AG04450 (cell line): Measurements from ENCODE around the gene ZDHHC11B. TPM values are rescaled to one million over a fixed set of nuclear protein-coding genes. Genes with fewer than 3 reads are reported as not detected.
"Not testable (repeated sequence)": the region's sequence is repeated elsewhere in the genome, so short reads cannot be mapped to it uniquely, and the experiment has no call there.

Source experiments
- CTCF ChIA-PET: fragments of 300-600, 350-600 bp; formaldehyde crosslinking; extraction: SDS; loops from one replicate; lab custom pipeline; 2022; ENCODE audit warnings: antibody characterized with exemption, inconsistent platforms; lab: Charles Lee
- POLR2A ChIA-PET: fragments of 350-600 bp; formaldehyde crosslinking; extraction: SDS; loops from one replicate; lab custom pipeline; 2021; ENCODE audit warnings: antibody characterized with exemption, inconsistent platforms; lab: Yijun Ruan, JAX
- DNase-seq: peaks from one replicate; pipeline ENCODE4 v3.0.0-alpha.2; 2011; ENCODE audit warnings: low read depth, low spot score
- H3K27ac ChIP-seq: one replicate; pipeline ENCODE4 v1.5.1; 2012; ENCODE audit warnings: low read depth, low read length, control low read depth
- H3K27me3 ChIP-seq: one replicate; pipeline ENCODE4 v1.6.0; 2012; ENCODE audit warnings: low read length; ENCODE audit not compliant: control insufficient read depth, insufficient read depth
- H3K4me3 ChIP-seq: 2 replicates; pipeline ENCODE4 v1.5.1; 2011; ENCODE audit warnings: mild to moderate bottlenecking, low read depth, low read length, control low read depth
- H3K9me3 ChIP-seq: 2 replicates; pipeline ENCODE4 v1.5.1; 2012; ENCODE audit warnings: low read length; ENCODE audit not compliant: control insufficient read depth, insufficient read depth
- polyA plus RNA-seq: library from polyadenylated mRNA; depleted of rRNA; stranded (reverse); fragments of >200 nt; gene quantifications from 2 replicates; pipeline ENCODE4 v1.2.3, GENCODE V29; 2011
- TF ChIP-seq, protein P1 (sequence below): IDR thresholded peaks from 2 replicates; pipeline ENCODE4 v1.5.1; 2011; ENCODE audit warnings: low read depth, low read length, control low read depth, inconsistent platforms

Gene ZDHHC11B
- polyA plus RNA-seq, 1 experiment, result not detected

DNA sequence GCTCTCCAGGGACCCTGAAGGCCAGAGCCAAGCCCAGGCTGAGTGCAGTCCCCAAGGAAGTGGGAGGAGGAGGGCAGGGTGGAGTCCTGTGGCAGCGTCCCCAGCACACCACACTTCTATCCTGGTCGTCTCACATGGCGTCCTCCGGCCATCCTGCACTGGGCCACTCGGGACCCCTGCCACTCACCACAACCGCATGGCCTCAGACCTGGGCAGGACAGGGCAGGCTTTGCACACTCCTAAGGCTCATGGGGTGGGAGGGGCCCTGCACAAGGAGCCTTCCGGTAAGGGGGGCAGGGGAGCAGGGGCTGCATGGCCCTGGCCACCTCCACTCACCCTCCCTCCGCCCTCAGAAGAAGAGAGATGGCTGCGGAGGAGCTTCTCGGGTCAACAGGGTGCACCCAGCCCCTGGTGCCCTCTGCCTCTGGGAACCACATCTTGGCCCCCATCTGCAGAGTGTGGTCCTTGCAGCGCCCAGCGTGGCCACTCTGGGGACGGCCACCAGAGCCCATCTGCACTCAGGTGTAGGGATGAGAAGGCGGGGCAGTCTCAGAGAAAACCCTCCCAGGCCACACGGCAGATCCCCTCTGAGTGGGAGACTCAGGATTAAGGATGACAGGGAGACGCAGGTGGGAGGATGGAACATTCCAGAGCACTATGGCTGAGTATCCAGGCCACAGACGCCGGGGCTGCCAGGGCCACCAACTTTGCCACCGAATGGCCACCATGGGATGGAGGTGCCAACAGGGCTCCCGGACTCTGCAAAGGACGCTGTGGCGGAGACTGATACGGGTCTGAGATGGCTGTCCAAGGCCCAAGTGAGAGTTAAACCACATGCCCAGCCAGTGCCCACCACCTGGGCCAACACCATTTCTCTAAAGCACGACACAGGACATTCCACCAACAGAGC, 99.0 kb downstream of the ZDHHC11B start:
- TF ChIP-seq, protein P1, sequence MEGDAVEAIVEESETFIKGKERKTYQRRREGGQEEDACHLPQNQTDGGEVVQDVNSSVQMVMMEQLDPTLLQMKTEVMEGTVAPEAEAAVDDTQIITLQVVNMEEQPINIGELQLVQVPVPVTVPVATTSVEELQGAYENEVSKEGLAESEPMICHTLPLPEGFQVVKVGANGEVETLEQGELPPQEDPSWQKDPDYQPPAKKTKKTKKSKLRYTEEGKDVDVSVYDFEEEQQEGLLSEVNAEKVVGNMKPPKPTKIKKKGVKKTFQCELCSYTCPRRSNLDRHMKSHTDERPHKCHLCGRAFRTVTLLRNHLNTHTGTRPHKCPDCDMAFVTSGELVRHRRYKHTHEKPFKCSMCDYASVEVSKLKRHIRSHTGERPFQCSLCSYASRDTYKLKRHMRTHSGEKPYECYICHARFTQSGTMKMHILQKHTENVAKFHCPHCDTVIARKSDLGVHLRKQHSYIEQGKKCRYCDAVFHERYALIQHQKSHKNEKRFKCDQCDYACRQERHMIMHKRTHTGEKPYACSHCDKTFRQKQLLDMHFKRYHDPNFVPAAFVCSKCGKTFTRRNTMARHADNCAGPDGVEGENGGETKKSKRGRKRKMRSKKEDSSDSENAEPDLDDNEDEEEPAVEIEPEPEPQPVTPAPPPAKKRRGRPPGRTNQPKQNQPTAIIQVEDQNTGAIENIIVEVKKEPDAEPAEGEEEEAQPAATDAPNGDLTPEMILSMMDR, result no peak
- Histone ChIP-seq H3K27ac (no peak overlapping the region), H3K4me3 (no peak overlapping the region), H3K9me3 (no peaks in the 10 kb centered on the region; the same call in 1 of the 2 replicates), H3K27me3 (no peaks in the 10 kb centered on the region)
- POLR2A ChIA-PET, result no interaction called here
- CTCF ChIA-PET, result no interaction called here
- DNase-seq, result no peak

- ChIA-PET CTCF (no interaction called here), POLR2A (no interaction called here)
- Histone ChIP-seq H3K27ac (no peak overlapping the region), H3K27me3 (no peaks in the 10 kb centered on the region), H3K9me3 (no peaks in the 10 kb centered on the region; the same call in 1 of the 2 replicates), H3K4me3 (no peak overlapping the region)
- DNase-seq, result no peak
- TF ChIP-seq, protein P1, result no peak
These were observed 99.7 kb downstream of the ZDHHC11B start for GRCh38 chr5:684751-685216.

- Histone ChIP-seq H3K27me3 (no peaks in the 10 kb centered on the region), H3K9me3 (no peaks in the 10 kb centered on the region; the same call in 1 of the 2 replicates), H3K4me3 (no peak overlapping the region), H3K27ac (no peak overlapping the region)
- ChIA-PET CTCF (no interaction called here), POLR2A (no interaction called here)
- no peak for DNase-seq
- TF ChIP-seq, protein P1, result no peak
These were observed 100.7 kb downstream of the ZDHHC11B start for GRCh38 chr5:683551-684481.

DNA sequence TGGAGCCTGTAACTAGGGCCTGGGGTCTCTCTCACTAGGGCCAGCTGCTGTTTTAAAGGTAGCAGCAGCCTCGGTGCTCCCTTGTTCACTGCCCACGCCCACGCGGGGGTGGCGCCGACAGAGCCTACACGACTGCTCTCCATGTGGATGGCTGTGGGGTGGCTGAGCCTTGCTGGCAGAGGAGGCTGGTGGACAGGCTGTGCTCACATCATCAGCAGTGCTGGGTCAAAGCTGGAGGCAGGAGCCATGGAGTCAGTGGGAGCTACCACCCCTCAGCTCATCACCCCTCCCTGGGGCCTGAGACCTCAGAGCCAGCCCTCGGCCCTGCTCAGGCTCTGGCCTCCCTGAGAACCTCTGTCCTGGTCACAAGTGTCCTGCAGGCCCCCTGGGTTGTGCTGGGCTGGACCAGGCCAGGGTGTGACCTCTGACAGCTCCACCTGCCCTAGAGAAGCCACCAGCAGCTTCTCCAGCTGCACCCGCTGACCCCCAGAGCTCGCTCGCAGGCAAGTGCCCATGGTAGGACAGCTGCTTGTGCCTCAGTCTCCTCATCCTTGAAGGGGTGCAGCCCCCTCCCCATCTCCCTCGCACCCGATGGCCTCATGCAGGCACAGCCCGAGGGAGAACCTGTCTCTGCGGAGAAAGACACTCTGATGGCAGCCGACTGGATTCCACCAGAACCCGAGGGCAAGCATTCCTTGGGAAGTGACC, 101.7 kb downstream of the ZDHHC11B start:
- DNase-seq, H3K9me3 ChIP-seq, H3K4me3 ChIP-seq, H3K27me3 ChIP-seq, H3K27ac ChIP-seq, POLR2A ChIA-PET, CTCF ChIA-PET: not testable (repeated sequence)

GRCh38 chr5:682216-682615, 102.3 kb downstream of the ZDHHC11B start:
- H3K27ac ChIP-seq, H3K27me3 ChIP-seq, POLR2A ChIA-PET, H3K9me3 ChIP-seq, H3K4me3 ChIP-seq, CTCF ChIA-PET, DNase-seq: not testable (repeated sequence)

GRCh38 chr5:681317-682191, 103.0 kb downstream of the ZDHHC11B start:
- CTCF ChIA-PET, H3K27ac ChIP-seq, POLR2A ChIA-PET: not testable (repeated sequence)

GRCh38 chr5:680836-681235, 103.7 kb downstream of the ZDHHC11B start:
- H3K27me3 ChIP-seq, CTCF ChIA-PET, H3K4me3 ChIP-seq, DNase-seq, POLR2A ChIA-PET, H3K9me3 ChIP-seq, H3K27ac ChIP-seq: not testable (repeated sequence)

More at GRCh38 chr5:681317-682191, 103.0 kb downstream of the ZDHHC11B start:
- H3K9me3 ChIP-seq, H3K4me3 ChIP-seq, DNase-seq, H3K27me3 ChIP-seq: not testable (repeated sequence)
